Motor neuron (in vitro differentiated cells): ENCODE measurements around the gene RAI14. TPM values are rescaled to one million over a fixed set of nuclear protein-coding genes. Genes with fewer than 3 reads are reported as not detected.

ENCODE experiments used
- ATAC-seq, 8 experiments: fragments of 200-7000 bp; cut with Tn5 transposase; replicated peaks in 6 of 8; 2 replicates each; pipeline ENCODE4 v1.8.0; 2021; ENCODE audit warnings: mild to moderate bottlenecking in 8 of 8, moderate library complexity in 8 of 8
- H3K27ac ChIP-seq, 2 donors: fragments of 250-450 bp; sonication (Bioruptor Pico); 2 replicates each; pipeline ENCODE4 v1.9.0; 2021; ENCODE audit warnings: antibody characterized with exemption in 2 of 2, mild to moderate bottlenecking in 2 of 2, moderate library complexity in 1 of 2
- H3K4me1 ChIP-seq, 2 donors: fragments of 250-450 bp; sonication (Bioruptor Pico); replicated peaks in 1 of 2; 2 replicates each; pipeline ENCODE4 v1.6.1; 2021; ENCODE audit warnings: antibody characterized with exemption in 2 of 2, mild to moderate bottlenecking in 2 of 2, moderate library complexity in 1 of 2
- H3K4me3 ChIP-seq, 5 donors: fragments of 250-450 bp; sonication (Bioruptor Pico); 2 replicates each; pipeline ENCODE4 v1.9.0; 2021; ENCODE audit warnings: antibody characterized with exemption in 5 of 5, mild to moderate bottlenecking in 5 of 5, moderate library complexity in 4 of 5
- WGBS, 10 experiments: fragments of 450-650 bp; shearing (Covaris generic); methylation state at CpG; one replicate each; pipeline ENCODE4 v1.0.0; 2022; 5-methylcytosine and 5-hydroxymethylcytosine counted together
- in situ Hi-C, 9 experiments: fragments of 400-800 bp; cut with MboI; loops; one replicate each; pipeline ENCODE4 v1.15.0; 2021; ENCODE audit warnings: low sequenced_read_pairs in 9 of 9, low pct_unique_long_range_greater_than_20kb in 2 of 9; ENCODE audit not compliant: unreplicated experiment in 9 of 9
- total RNA-seq, 8 experiments: library from RNA; unstranded; fragments of 300-600 nt; gene quantifications; 2 replicates each; pipeline versions ENCODE4 v1.2.3 to v1.2.4, GENCODE V29; 2022

RAI14 gene
- total RNA-seq, 8 experiments from 2014 or later = 21.5 to 203 (median 88.2) TPM

DNA sequence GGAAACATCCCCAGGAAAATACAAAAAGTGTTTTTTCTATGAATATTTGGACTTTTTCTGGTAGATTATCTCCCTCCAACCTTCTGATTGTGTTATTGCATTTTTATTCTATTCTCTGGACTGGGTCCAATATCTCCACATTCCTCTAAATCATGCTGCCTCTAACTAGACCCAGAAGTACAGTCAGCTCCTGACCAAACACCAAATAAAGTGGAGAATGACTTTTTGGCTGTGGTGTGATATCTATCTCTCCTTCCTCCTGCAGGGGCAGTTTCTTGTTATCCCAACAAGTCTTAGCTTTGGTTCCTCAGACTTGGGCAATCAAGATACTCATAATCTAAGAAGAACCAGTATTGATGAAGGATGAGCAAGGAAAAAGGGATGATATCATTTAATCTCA is 3.2 kb upstream of the RAI14 start:
- no peak overlapping the region for H3K4me3 ChIP-seq
- no peak overlapping the region for H3K27ac ChIP-seq
- no peaks in the 10 kb centered on the region for H3K4me1 ChIP-seq
- ATAC-seq = no peak
- in situ Hi-C loops = no loop called here

GRCh38 chr5:34653708-34654107 is 2.4 kb upstream of the RAI14 start:
- H3K4me1 ChIP-seq = peaks cover 5 to 6% of the 10 kb centered on the region in 2 donors
- ATAC-seq = no peak

DNA sequence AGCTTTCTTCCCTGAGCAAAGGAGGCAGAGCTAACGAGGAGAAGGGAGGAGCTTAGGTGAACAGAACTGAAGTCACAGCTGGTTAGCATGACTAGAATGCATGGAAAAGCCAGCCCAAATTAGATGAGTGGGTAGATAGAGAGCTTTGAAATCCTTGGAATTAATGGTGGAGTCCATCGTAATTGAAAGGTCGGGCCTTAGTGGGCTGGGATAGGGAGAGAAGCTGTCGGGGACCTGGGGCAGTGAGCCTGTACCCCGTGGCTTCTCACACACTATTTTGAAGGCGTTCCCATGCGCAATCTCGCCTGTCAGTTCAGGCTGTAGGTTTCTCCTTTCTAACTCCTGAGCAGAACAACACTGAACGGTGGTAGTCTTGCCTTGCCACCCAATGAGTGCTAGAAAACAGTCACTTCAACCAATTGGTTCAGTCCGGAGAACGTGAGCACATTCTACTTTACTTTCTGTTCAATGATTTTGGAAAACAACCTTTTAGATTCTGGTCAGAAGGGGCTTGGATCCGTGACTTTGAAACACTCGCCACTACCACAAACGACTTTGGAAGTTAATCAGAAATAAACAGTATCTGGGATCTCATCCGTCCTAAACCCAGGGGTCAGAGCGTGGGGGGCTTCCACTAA is 655 bp upstream of the RAI14 start:
- in situ Hi-C loops = no loop called here
- WGBS, 10 experiments = 0 to 32% (median 8%) methylated on average over 4 to 15 of the region's 16 CpGs; no CpG with 5 or more reads in 2 of the 10 experiments
- ATAC-seq = peak; percentile 43 to 55 (median 50)
- peak overlapping the region; percentile 67 to 92 (median 87) for H3K4me3 ChIP-seq
- peak overlapping the region in 1 of 2 donors; percentile 72 for H3K27ac ChIP-seq
- peaks cover 5 to 9% of the 10 kb centered on the region in 2 donors for H3K4me1 ChIP-seq

More at GRCh38 chr5:34653708-34654107, 2.4 kb upstream of the RAI14 start:
- in situ Hi-C loops = no loop called here
- Histone ChIP-seq H3K27ac (no peak overlapping the region), H3K4me3 (no peak overlapping the region)

GRCh38 chr5:34656700-34657273 is 659 bp downstream of the RAI14 start:
- peak overlapping the region; percentile 67 to 92 (median 87) for H3K4me3 ChIP-seq
- peak overlapping the region; percentile 18 to 72 for H3K27ac ChIP-seq
- peak in 7 of 8 experiments; percentile 4 to 49 (median 34) for ATAC-seq
- H3K4me1 ChIP-seq = peaks cover 5 to 9% of the 10 kb centered on the region in 2 donors
- in situ Hi-C loops = no loop called here
- 0% methylated on average over 2 of the region's 53 CpGs; no CpG with 5 or more reads in 8 of the 10 experiments for WGBS, 10 experiments

- peak overlapping the region; percentile 67 to 92 (median 87) for H3K4me3 ChIP-seq
- H3K27ac ChIP-seq = no peak overlapping the region
- in situ Hi-C loops = no loop called here
- WGBS, 10 experiments = 0 to 4% (median 0%) methylated on average over 1 to 15 of the region's 28 CpGs; no CpG with 5 or more reads in 2 of the 10 experiments
- peak in 7 of 8 experiments; percentile 1 to 21 (median 6) for ATAC-seq
- H3K4me1 ChIP-seq = peaks cover 5 to 9% of the 10 kb centered on the region in 2 donors
Measured at GRCh38 chr5:34657274-34657921, 1.3 kb downstream of the RAI14 start.

GRCh38 chr5:34657988-34658387 is 1.9 kb downstream of the RAI14 start:
- Histone ChIP-seq H3K27ac (no peak overlapping the region), H3K4me1 (peaks cover 5 to 9% of the 10 kb centered on the region in 2 donors), H3K4me3 (peak overlapping the region; percentile 67 to 92 (median 87))
- ATAC-seq = no peak
- WGBS, 10 experiments = 0 to 80% (median 17%) methylated on average over 1 to 4 of the region's 4 CpGs; no CpG with 5 or more reads in 3 of the 10 experiments
- in situ Hi-C loops = no loop called here

DNA sequence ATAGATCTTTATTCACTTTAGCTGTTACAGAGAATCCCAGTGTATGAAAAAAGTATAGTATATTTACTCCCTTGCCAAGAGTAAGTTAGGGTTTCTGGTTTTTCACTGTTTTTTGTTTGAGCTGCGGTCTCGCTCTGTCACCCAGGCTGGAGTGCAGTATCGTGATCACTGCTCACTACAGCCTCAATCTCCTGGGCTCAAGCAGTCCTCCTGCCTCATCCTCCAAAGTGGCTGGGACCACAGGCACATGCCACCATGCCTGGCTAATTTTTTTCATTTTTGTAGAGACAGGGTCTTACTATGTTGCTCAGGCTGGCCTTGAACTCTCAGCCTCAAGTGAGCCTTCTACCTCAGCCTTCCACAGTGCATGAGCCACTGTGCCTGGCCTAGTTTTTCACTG is 3.0 kb downstream of the RAI14 start:
- Histone ChIP-seq H3K4me1 (peaks cover 5 to 9% of the 10 kb centered on the region in 2 donors), H3K27ac (no peak overlapping the region), H3K4me3 (no peak overlapping the region)
- WGBS, 10 experiments = 95 to 100% (median 100%) methylated on average over 1 to 3 of the region's 3 CpGs; no CpG with 5 or more reads in 2 of the 10 experiments
- in situ Hi-C loops = no loop called here
- no peak for ATAC-seq

DNA sequence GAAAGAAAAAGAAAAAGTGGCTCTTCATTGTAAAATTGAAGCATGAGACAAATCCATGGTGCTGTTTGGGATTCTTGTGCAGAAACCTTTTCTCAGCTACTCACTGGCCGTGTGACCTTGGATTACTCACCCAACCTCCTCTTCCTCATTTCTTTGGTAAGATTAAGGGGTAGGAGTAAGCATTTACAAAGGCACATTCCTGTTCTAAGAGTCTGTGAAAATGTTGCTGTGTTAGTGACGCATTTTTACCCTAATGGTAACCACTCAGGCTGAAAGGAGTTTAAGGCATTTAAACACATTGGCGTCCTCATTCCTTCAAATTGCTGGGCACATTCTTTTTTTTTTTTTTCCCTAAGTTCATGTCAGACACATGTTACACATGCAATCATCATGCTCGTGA is 4.3 kb downstream of the RAI14 start:
- Histone ChIP-seq H3K4me1 (peaks cover 5 to 9% of the 10 kb centered on the region in 2 donors), H3K27ac (no peak overlapping the region), H3K4me3 (no peak overlapping the region)
- WGBS, 10 experiments = 33 to 100% (median 95%) methylated on average over 1 to 4 of the region's 4 CpGs
- ATAC-seq = no peak
- in situ Hi-C loops = no loop called here

- no peak overlapping the region for H3K27ac ChIP-seq
- in situ Hi-C loops = no loop called here
- ATAC-seq = no peak
- no peak overlapping the region for H3K4me3 ChIP-seq
- 68 to 94% (median 90%) methylated on average over 2 to 7 of the region's 7 CpGs for WGBS, 10 experiments
- peaks cover 1 to 6% of the 10 kb centered on the region in 2 donors for H3K4me1 ChIP-seq
Measured at GRCh38 chr5:34663771-34664496, 7.8 kb downstream of the RAI14 start.

GRCh38 chr5:34666392-34667080 is 10.4 kb downstream of the RAI14 start:
- WGBS, 10 experiments = 83 to 100% (median 86%) methylated on average over 1 to 6 of the region's 8 CpGs; no CpG with 5 or more reads in 3 of the 10 experiments
- no peak overlapping the region for H3K4me3 ChIP-seq
- ATAC-seq = no peak
- H3K4me1 ChIP-seq = peaks cover 6 to 13% of the 10 kb centered on the region in 2 donors
- H3K27ac ChIP-seq = no peak overlapping the region
- in situ Hi-C loops = no loop called here

DNA sequence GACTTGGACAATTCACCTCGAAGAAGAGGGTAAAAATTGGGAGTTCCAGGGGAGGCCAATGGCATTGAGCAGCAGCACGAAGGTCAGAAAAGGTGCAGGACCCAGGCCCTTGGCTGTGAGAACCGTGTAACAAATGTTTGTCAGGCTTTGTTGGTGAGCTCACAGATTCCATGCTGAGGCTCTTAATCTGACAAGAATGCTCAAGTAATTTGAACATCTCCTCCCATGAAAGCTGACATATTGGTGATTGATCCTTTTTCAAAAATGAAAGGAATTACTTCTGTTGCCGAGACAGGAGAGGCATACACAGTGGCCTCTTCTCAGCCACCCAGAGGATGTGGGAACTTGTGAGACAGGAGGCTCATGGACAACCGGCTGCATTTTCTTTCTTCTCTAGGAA is 11.6 kb downstream of the RAI14 start:
- Histone ChIP-seq H3K4me3 (no peak overlapping the region), H3K27ac (no peak overlapping the region), H3K4me1 (peaks cover 6 to 13% of the 10 kb centered on the region in 2 donors)
- in situ Hi-C loops = no loop called here
- 29 to 92% (median 72%) methylated on average over 1 to 4 of the region's 5 CpGs; no CpG with 5 or more reads in 3 of the 10 experiments for WGBS, 10 experiments
- peak in 1 of 8 experiments; percentile 25 for ATAC-seq

- no peak for ATAC-seq
- Histone ChIP-seq H3K27ac (no peak overlapping the region), H3K4me1 (peaks cover 6 to 13% of the 10 kb centered on the region in 2 donors), H3K4me3 (no peak overlapping the region)
- WGBS, 10 experiments = 11 to 100% (median 70%) methylated on average over 1 to 7 of the region's 7 CpGs; no CpG with 5 or more reads in 1 of the 10 experiments
- in situ Hi-C loops = no loop called here
Measured at GRCh38 chr5:34669931-34670516, 13.9 kb downstream of the RAI14 start.
